ENCODE results near the gene VTI1B.

VTI1B gene

DNA sequence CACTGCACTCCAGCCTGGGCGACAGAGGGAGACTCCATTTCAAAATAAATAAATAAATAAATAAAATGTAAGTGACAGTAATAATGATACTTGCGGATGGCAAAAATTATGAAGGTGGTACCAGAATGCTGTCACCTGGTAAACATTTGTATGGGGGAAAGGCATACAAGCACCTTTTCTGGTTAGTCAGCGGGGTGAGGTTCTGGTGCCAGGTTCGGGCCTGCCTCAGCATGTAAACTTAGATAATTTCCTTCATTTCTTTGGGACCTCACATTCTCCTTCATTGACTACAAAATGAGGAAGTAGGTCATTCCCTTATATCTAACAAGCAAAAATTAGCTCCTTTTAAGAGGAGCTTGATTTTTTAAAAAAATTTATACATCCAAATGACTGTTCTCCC is 10.8 kb downstream of the VTI1B start:
- TF ChIP-seq CTCF (IDR thresholded peaks at IDR 0.05; ENCODE audit: insufficient read depth, missing control alignments): no peak
- DNase-seq (ENCODE audit: insufficient read length, low spot score) (no peak), FAIRE-seq (no peak)

GRCh38 chr14:67653651-67654280 is 20.7 kb downstream of the VTI1B start:
- DNase-seq (ENCODE audit: insufficient read length, low spot score) (no peak), FAIRE-seq (peak; percentile 73)
- no peak for TF ChIP-seq CTCF (IDR thresholded peaks at IDR 0.05; ENCODE audit: insufficient read depth, missing control alignments)

- TF ChIP-seq CTCF (IDR thresholded peaks at IDR 0.05; ENCODE audit: insufficient read depth, missing control alignments): no peak
- FAIRE-seq (no peak), DNase-seq (ENCODE audit: insufficient read length, low spot score) (no peak)
Measured at GRCh38 chr14:67652189-67652588, 22.2 kb downstream of the VTI1B start.

DNA sequence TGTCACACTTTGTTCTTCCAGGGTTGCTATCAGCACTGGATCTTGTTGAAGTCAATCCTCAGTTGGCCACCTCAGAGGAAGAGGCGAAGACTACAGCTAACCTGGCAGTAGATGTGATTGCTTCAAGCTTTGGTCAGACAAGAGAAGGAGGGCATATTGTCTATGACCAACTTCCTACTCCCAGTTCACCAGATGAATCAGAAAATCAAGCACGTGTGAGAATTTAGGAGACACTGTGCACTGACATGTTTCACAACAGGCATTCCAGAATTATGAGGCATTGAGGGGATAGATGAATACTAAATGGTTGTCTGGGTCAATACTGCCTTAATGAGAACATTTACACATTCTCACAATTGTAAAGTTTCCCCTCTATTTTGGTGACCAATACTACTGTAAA is 23.7 kb downstream of the VTI1B start:
- no peak for DNase-seq (ENCODE audit: insufficient read length, low spot score)
- no peak for FAIRE-seq

GRCh38 chr14:67650151-67650550 is 24.3 kb downstream of the VTI1B start:
- TF ChIP-seq CTCF (IDR thresholded peaks at IDR 0.05; ENCODE audit: insufficient read depth, missing control alignments): no peak
- FAIRE-seq (no peak), DNase-seq (ENCODE audit: insufficient read length, low spot score) (no peak)

More for the DNA sequence above, 23.7 kb downstream of the VTI1B start:
- TF ChIP-seq CTCF (IDR thresholded peaks at IDR 0.05; ENCODE audit: insufficient read depth, missing control alignments): no peak

DNA sequence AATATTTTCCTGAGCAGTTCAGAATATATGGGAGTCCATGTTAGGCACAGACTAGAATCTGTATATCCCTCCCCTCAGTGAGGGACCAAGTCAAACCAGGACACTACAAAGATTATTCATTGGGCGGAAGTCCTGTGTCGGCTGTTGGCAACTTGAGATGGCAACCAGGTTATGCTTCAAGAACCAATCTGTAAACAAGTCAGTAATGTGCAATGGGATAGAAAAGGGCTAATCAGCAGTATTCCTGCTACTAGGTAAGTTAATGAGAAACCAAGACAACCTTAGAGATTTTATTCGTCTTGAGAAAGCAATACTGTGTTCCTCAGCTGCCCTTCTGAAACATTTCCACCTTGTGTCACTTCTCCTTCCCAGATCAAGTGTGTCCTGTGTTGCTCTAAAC is 28.3 kb downstream of the VTI1B start:
- DNase-seq (ENCODE audit: insufficient read length, low spot score) (no peak), FAIRE-seq (no peak)
- TF ChIP-seq CTCF (IDR thresholded peaks at IDR 0.05; ENCODE audit: insufficient read depth, missing control alignments): no peak

DNA sequence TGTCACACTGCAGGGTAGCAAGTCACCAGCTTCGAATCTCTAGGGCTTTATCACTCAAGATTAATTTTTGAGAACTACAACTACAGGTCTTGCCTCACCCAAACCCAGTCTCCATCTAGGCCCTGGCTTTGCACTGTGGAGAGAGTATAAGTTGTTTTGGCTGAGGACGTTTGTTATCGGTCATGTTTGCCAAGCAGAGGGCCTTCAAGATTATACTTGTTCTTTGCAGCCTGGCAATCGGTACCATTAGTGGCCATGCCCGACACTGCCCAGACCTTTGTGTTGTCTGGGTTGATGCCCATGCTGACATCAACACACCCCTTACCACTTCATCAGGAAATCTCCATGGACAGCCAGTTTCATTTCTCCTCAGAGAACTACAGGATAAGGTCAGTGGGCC is 29.0 kb downstream of the VTI1B start:
- TF ChIP-seq CTCF (IDR thresholded peaks at IDR 0.05; ENCODE audit: insufficient read depth, missing control alignments): no peak
- no peak for FAIRE-seq
- no peak for DNase-seq (ENCODE audit: insufficient read length, low spot score)
